ENCODE results near the gene RDH16. TPM values are rescaled to one million over a fixed set of nuclear protein-coding genes. Genes with fewer than 3 reads are reported as not detected.
"Not testable (repeated sequence)": the region's sequence is repeated elsewhere in the genome, so short reads cannot be mapped to it uniquely, and the experiment has no call there.

Gene RDH16
- total RNA-seq, 2 donors from 2014 or later = 1.1 to 3.0 TPM

GRCh38 chr12:56927281-56927680 is 30.1 kb downstream of the RDH16 start:
- 96% methylated on average over 4 of the region's 4 CpGs; no CpG with 5 or more reads in 1 of the 2 experiments for WGBS, 2 experiments (ENCODE audit: insufficient coverage in 1 of 2, insufficient read length in 1 of 2)
- no peak overlapping the region for H3K27ac Mint-ChIP-seq

GRCh38 chr12:56922031-56922430 is 35.4 kb downstream of the RDH16 start:
- Mint-ChIP-seq H3K36me3 (ENCODE audit: low read depth) (no peaks in the 10 kb centered on the region), H3K27ac (no peak overlapping the region), H3K9me3 (peaks cover 5% of the 10 kb centered on the region), H3K4me3 (no peak overlapping the region), H3K27me3 (ENCODE audit: insufficient read depth) (peaks cover 4% of the 10 kb centered on the region), H3K4me1 (no peaks in the 10 kb centered on the region)
- peaks cover 8% of the 10 kb centered on the region for H3K9me3 ChIP-seq (ENCODE audit: control insufficient read depth, low read length)
- TF ChIP-seq CTCF (conservative IDR thresholded peaks at IDR 0.05) = no peak
- WGBS, 2 experiments (ENCODE audit: insufficient coverage in 1 of 2, insufficient read length in 1 of 2) = 91 to 100% methylated on average over 1 of the region's 1 CpG
- H3K27ac ChIP-seq (ENCODE audit: low read depth, low read length) = no peak overlapping the region
- no peak overlapping the region for H3K4me3 ChIP-seq (ENCODE audit: low read length)
- no peaks in the 10 kb centered on the region for H3K36me3 ChIP-seq (ENCODE audit: control insufficient read depth, insufficient read depth, low read length)
- H3K4me1 ChIP-seq (ENCODE audit: control insufficient read depth, insufficient read depth, low read length) = no peaks in the 10 kb centered on the region
- DNase-seq = no peak
- H3K9ac ChIP-seq (ENCODE audit: extremely low read depth, low read length, poor library complexity, severe bottlenecking) = no peak overlapping the region
- H3K27me3 ChIP-seq (ENCODE audit: control insufficient read depth, insufficient read depth, low read length, poor library complexity, severe bottlenecking) = no peaks in the 10 kb centered on the region

More at GRCh38 chr12:56927281-56927680, 30.1 kb downstream of the RDH16 start:
- peaks cover 4% of the 10 kb centered on the region for H3K27me3 Mint-ChIP-seq (ENCODE audit: insufficient read depth)
- Histone ChIP-seq H3K9me3 (ENCODE audit: control insufficient read depth, low read length) (peaks cover 8% of the 10 kb centered on the region), H3K9ac (ENCODE audit: extremely low read depth, low read length, poor library complexity, severe bottlenecking) (no peak overlapping the region), H3K27ac (ENCODE audit: low read depth, low read length) (no peak overlapping the region), H3K4me3 (ENCODE audit: low read length) (no peak overlapping the region), H3K4me1 (ENCODE audit: control insufficient read depth, insufficient read depth, low read length) (no peaks in the 10 kb centered on the region), H3K27me3 (ENCODE audit: control insufficient read depth, insufficient read depth, low read length, poor library complexity, severe bottlenecking) (no peaks in the 10 kb centered on the region), H3K36me3 (ENCODE audit: control insufficient read depth, insufficient read depth, low read length) (no peaks in the 10 kb centered on the region)
- TF ChIP-seq CTCF (conservative IDR thresholded peaks at IDR 0.05) = no peak
- H3K36me3 Mint-ChIP-seq (ENCODE audit: low read depth) = no peaks in the 10 kb centered on the region
- H3K4me1 Mint-ChIP-seq = peaks cover 39% of the 10 kb centered on the region
- peaks cover 3% of the 10 kb centered on the region for H3K9me3 Mint-ChIP-seq
- H3K4me3 Mint-ChIP-seq = no peak overlapping the region
- DNase-seq = no peak

GRCh38 chr12:56921346-56921745 is 36.1 kb downstream of the RDH16 start:
- no peak overlapping the region for H3K27ac ChIP-seq (ENCODE audit: low read depth, low read length)
- no peaks in the 10 kb centered on the region for H3K4me1 ChIP-seq (ENCODE audit: control insufficient read depth, insufficient read depth, low read length)
- no peaks in the 10 kb centered on the region for H3K4me1 Mint-ChIP-seq
- no peak overlapping the region for H3K4me3 Mint-ChIP-seq
- peaks cover 4% of the 10 kb centered on the region for H3K9me3 ChIP-seq (ENCODE audit: control insufficient read depth, low read length)
- peaks cover 5% of the 10 kb centered on the region for H3K9me3 Mint-ChIP-seq
- H3K27me3 Mint-ChIP-seq (ENCODE audit: insufficient read depth) = peaks cover 4% of the 10 kb centered on the region
- no peak for TF ChIP-seq CTCF (conservative IDR thresholded peaks at IDR 0.05)
- H3K9ac ChIP-seq (ENCODE audit: extremely low read depth, low read length, poor library complexity, severe bottlenecking) = no peak overlapping the region
- no peak for DNase-seq
- H3K4me3 ChIP-seq (ENCODE audit: low read length) = no peak overlapping the region
- H3K36me3 ChIP-seq (ENCODE audit: control insufficient read depth, insufficient read depth, low read length) = no peaks in the 10 kb centered on the region
- no peaks in the 10 kb centered on the region for H3K27me3 ChIP-seq (ENCODE audit: control insufficient read depth, insufficient read depth, low read length, poor library complexity, severe bottlenecking)
- no peak overlapping the region for H3K27ac Mint-ChIP-seq
- WGBS, 2 experiments (ENCODE audit: insufficient coverage in 1 of 2, insufficient read length in 1 of 2) = 83 to 86% methylated on average over 1 of the region's 1 CpG
- H3K36me3 Mint-ChIP-seq (ENCODE audit: low read depth) = no peaks in the 10 kb centered on the region

- not testable (repeated sequence) for H3K36me3 ChIP-seq (ENCODE audit: control insufficient read depth, insufficient read depth, low read length); H3K9me3 Mint-ChIP-seq; H3K4me3 ChIP-seq (ENCODE audit: low read length); H3K9ac ChIP-seq (ENCODE audit: extremely low read depth, low read length, poor library complexity, severe bottlenecking); DNase-seq; H3K9me3 ChIP-seq (ENCODE audit: control insufficient read depth, low read length); H3K27ac ChIP-seq (ENCODE audit: low read depth, low read length); H3K27me3 ChIP-seq (ENCODE audit: control insufficient read depth, insufficient read depth, low read length, poor library complexity, severe bottlenecking); H3K27me3 Mint-ChIP-seq (ENCODE audit: insufficient read depth); H3K4me1 ChIP-seq (ENCODE audit: control insufficient read depth, insufficient read depth, low read length); H3K36me3 Mint-ChIP-seq (ENCODE audit: low read depth); H3K27ac Mint-ChIP-seq; H3K4me1 Mint-ChIP-seq; H3K4me3 Mint-ChIP-seq
- WGBS, 2 experiments (ENCODE audit: insufficient coverage in 1 of 2, insufficient read length in 1 of 2) = 88 to 100% methylated on average over 2 to 3 of the region's 3 CpGs
Measured at GRCh38 chr12:56918139-56918538, 39.3 kb downstream of the RDH16 start.
